HepG2 (cell line): ENCODE measurements around the gene SMC1B. TPM values are rescaled to one million over a fixed set of nuclear protein-coding genes. Genes with fewer than 3 reads are reported as not detected.

Source experiments
- BCL6 ChIP-seq: IDR thresholded peaks from 2 replicates; pipeline ENCODE4 v1.6.1; 2016; ENCODE audit warnings: missing genetic modification reagents, missing compliant biosample characterization
- CEBPG ChIP-seq: IDR thresholded peaks from 2 replicates; pipeline ENCODE4 v1.6.1; 2016
- CSRNP2 ChIP-seq: sonication (generic); formaldehyde crosslinking; conservative IDR thresholded peaks from 2 replicates; pipeline ENCODE4 v1.8.0; 2022; ENCODE audit warnings: low read depth, missing genetic modification reagents
- GZF1 ChIP-seq: sonication (generic); formaldehyde crosslinking; IDR thresholded peaks from 2 replicates; pipeline ENCODE4 v1.5.1; 2020; ENCODE audit warnings: mild to moderate bottlenecking, missing genetic modification reagents
- MYC ChIP-seq: sonication (generic); formaldehyde crosslinking; IDR thresholded peaks from 2 replicates; pipeline ENCODE4 v1.9.0; 2021; ENCODE audit warnings: missing genetic modification reagents, borderline replicate concordance
- RAD51 ChIP-seq: fragments of 450-650 bp; IDR thresholded peaks from 2 replicates; pipeline ENCODE4 v1.6.1; 2016; ENCODE audit warnings: borderline replicate concordance
- RARA ChIP-seq: IDR thresholded peaks from 2 replicates; pipeline ENCODE4 v1.6.1; 2016; ENCODE audit warnings: missing genetic modification reagents, missing compliant biosample characterization
- RBFOX2 ChIP-seq: fragments of 200-400 bp; formaldehyde crosslinking; IDR thresholded peaks from 2 replicates; pipeline ENCODE4 v1.6.1; 2017; ENCODE audit warnings: low read depth, mild to moderate bottlenecking, low read length
- ZNF264 ChIP-seq: sonication (generic); formaldehyde crosslinking; IDR thresholded peaks from 2 replicates; pipeline ENCODE4 v1.4.0; 2020; ENCODE audit warnings: missing genetic modification reagents
- ZNF296 ChIP-seq: sonication (generic); formaldehyde crosslinking; conservative IDR thresholded peaks from 2 replicates; pipeline ENCODE4 v1.5.0; 2020; ENCODE audit warnings: mild to moderate bottlenecking, missing genetic modification reagents
- ZNF318 ChIP-seq: sonication (generic); formaldehyde crosslinking; IDR thresholded peaks from 2 replicates; pipeline ENCODE4 v1.4.0; 2020; ENCODE audit warnings: mild to moderate bottlenecking, missing genetic modification reagents
- ZNF335 ChIP-seq: sonication (generic); formaldehyde crosslinking; IDR thresholded peaks from 2 replicates; pipeline ENCODE4 v1.4.0; 2020; ENCODE audit warnings: missing genetic modification reagents
- ZSCAN29 ChIP-seq: sonication (generic); formaldehyde crosslinking; conservative IDR thresholded peaks from 2 replicates; pipeline ENCODE4 v1.4.0; 2020; ENCODE audit warnings: mild to moderate bottlenecking, missing genetic modification reagents
- ZSCAN9 ChIP-seq: IDR thresholded peaks from 2 replicates; pipeline ENCODE4 v1.6.1; 2016; ENCODE audit warnings: borderline replicate concordance
- polyA plus RNA-seq, 8 experiments: library from polyadenylated mRNA; depleted of rRNA in 3 of 8; stranded (reverse) in 7 of 8; unstranded in 1 of 8; fragments of >200 nt; fragmentation: Illumina TruSeq in 4 of 8; extraction: Trizol in 4 of 8; gene quantifications; 2 replicates each; pipeline versions ENCODE4 v1.2.1 to v1.2.3, GENCODE V29; 2011 to 2016; ENCODE audit warnings: low read depth in 4 of 8, missing spikeins in 1 of 8, mixed read lengths in 1 of 8; ENCODE audit not compliant: insufficient read depth in 1 of 8
- total RNA-seq, 5 experiments: library from RNA; depleted of rRNA; stranded (reverse); fragments of >200 nt; fragmentation: Illumina TruSeq; extraction: Trizol; gene quantifications; 2 replicates each; pipeline ENCODE4 v1.2.3, GENCODE V29; 2016; ENCODE audit warnings: low read depth in 1 of 5

SMC1B gene
- total and polyA plus RNA-seq, 2 of the 13 experiments (the other 11 are each of a cell fraction or from before 2014, with no cell fraction given), result not detected

- TF ChIP-seq CEBPG (no peak; the same call in 1 of the 2 replicates), ZSCAN9 (no peak; the same call in 1 of the 2 replicates), ZNF264 (CRISPR knock-in tag) (0 out of 2 replicates have a peak, but pooled peaks have one; percentile 23), RARA (CRISPR knock-in tag) (no peak; the same call in none of the 2 replicates), GZF1 (CRISPR knock-in tag) (no peak), RAD51 (no peak), RBFOX2 (peak; percentile 87), CSRNP2 (peak; percentile 60; the same call in 1 of the 2 replicates), ZNF335 (no peak), ZNF296 (no peak), BCL6 (no peak), ZSCAN29 (CRISPR knock-in tag) (no peak), ZNF318 (CRISPR knock-in tag) (no peak), MYC (CRISPR knock-in tag) (peak; percentile 87)
Measured at GRCh38 chr22:45309422-45310227, 103.8 kb downstream of the SMC1B start, which contains the start of gene FAM118A (continued).
